ENCODE results near the gene URB2. TPM values are rescaled to one million over a fixed set of nuclear protein-coding genes. Genes with fewer than 3 reads are reported as not detected.
A peak's percentile ranks its signal among the peaks of the same experiment; 100 is the strongest.
"Not testable (repeated sequence)": the region's sequence is repeated elsewhere in the genome, so short reads cannot be mapped to it uniquely, and the experiment has no call there.

Gene URB2
- total RNA-seq, 1 experiment from 2014 or later: 20.7 TPM

GRCh38 chr1:229613938-229614337 lies 12.1 kb upstream of the URB2 start:
- no peak for DNase-seq (ENCODE audit: low spot score)

- DNase-seq (ENCODE audit: low spot score): no peak
Measured at GRCh38 chr1:229614701-229615100, 11.3 kb upstream of the URB2 start.

GRCh38 chr1:229617351-229618100 lies 8.5 kb upstream of the URB2 start:
- no peak for DNase-seq (ENCODE audit: low spot score)

- no peak for DNase-seq (ENCODE audit: low spot score)
Measured at GRCh38 chr1:229619002-229619401, 7.0 kb upstream of the URB2 start.

- no peak for DNase-seq (ENCODE audit: low spot score)
Measured at GRCh38 chr1:229619614-229620013, 6.4 kb upstream of the URB2 start.

- no peak for DNase-seq (ENCODE audit: low spot score)
Measured at GRCh38 chr1:229620876-229621275, 5.2 kb upstream of the URB2 start.

- DNase-seq (ENCODE audit: low spot score): no peak
Measured at GRCh38 chr1:229621663-229622062, 4.4 kb upstream of the URB2 start.

GRCh38 chr1:229622641-229623120 lies 3.4 kb upstream of the URB2 start:
- not testable (repeated sequence) for DNase-seq (ENCODE audit: low spot score)

GRCh38 chr1:229623225-229623624 lies 2.8 kb upstream of the URB2 start:
- no peak for DNase-seq (ENCODE audit: low spot score)

GRCh38 chr1:229623838-229624237 lies 2.2 kb upstream of the URB2 start:
- DNase-seq (ENCODE audit: low spot score): no peak

GRCh38 chr1:229624521-229625070 lies 1.5 kb upstream of the URB2 start:
- no peak for DNase-seq (ENCODE audit: low spot score)

- DNase-seq (ENCODE audit: low spot score): peak; percentile 61
Measured at GRCh38 chr1:229625071-229625914, 754 bp upstream of the URB2 start.

- peak; percentile 2 for DNase-seq (ENCODE audit: low spot score)
Measured at GRCh38 chr1:229627003-229627402, 956 bp downstream of the URB2 start.

GRCh38 chr1:229629261-229629660 lies 3.2 kb downstream of the URB2 start:
- DNase-seq (ENCODE audit: low spot score): no peak

GRCh38 chr1:229631148-229631547 lies 5.1 kb downstream of the URB2 start:
- no peak for DNase-seq (ENCODE audit: low spot score)

- DNase-seq (ENCODE audit: low spot score): no peak
Measured at GRCh38 chr1:229631966-229632365, 5.9 kb downstream of the URB2 start.

- no peak for DNase-seq (ENCODE audit: low spot score)
Measured at GRCh38 chr1:229636042-229636441, 10.0 kb downstream of the URB2 start.

GRCh38 chr1:229637746-229638145 lies 11.7 kb downstream of the URB2 start:
- DNase-seq (ENCODE audit: low spot score): no peak

GRCh38 chr1:229640455-229640854 lies 14.4 kb downstream of the URB2 start:
- no peak for DNase-seq (ENCODE audit: low spot score)

- DNase-seq (ENCODE audit: low spot score): no peak
Measured at GRCh38 chr1:229641306-229641705, 15.3 kb downstream of the URB2 start.

GRCh38 chr1:229642376-229642775 lies 16.3 kb downstream of the URB2 start:
- no peak for DNase-seq (ENCODE audit: low spot score)

GRCh38 chr1:229642970-229643369 lies 16.9 kb downstream of the URB2 start:
- no peak for DNase-seq (ENCODE audit: low spot score)
